Endothelial cell (in vitro differentiated cells): ENCODE measurements around the gene MACC1. TPM values are rescaled to one million over a fixed set of nuclear protein-coding genes. Genes with fewer than 3 reads are reported as not detected.

Source experiments
- DNase-seq: peaks from one replicate; pipeline ENCODE4 v3.0.0; 2021; ENCODE audit warnings: low spot score
- H3K27ac Mint-ChIP-seq: one replicate; pipeline ENCODE4 v1.8.0; 2021; ENCODE audit warnings: mixed read lengths, inconsistent platforms; ENCODE audit not compliant: unreplicated experiment
- H3K27me3 Mint-ChIP-seq: one replicate; pipeline ENCODE4 v1.8.0; 2021; ENCODE audit warnings: mild to moderate bottlenecking, moderate library complexity, mixed read lengths, inconsistent platforms; ENCODE audit not compliant: unreplicated experiment
- H3K36me3 Mint-ChIP-seq: one replicate; pipeline ENCODE4 v1.8.0; 2021; ENCODE audit warnings: mild to moderate bottlenecking, low read depth, mixed read lengths, inconsistent platforms; ENCODE audit not compliant: unreplicated experiment
- H3K4me1 Mint-ChIP-seq: one replicate; pipeline ENCODE4 v1.8.0; 2021; ENCODE audit warnings: mild to moderate bottlenecking, mixed read lengths, inconsistent platforms; ENCODE audit not compliant: unreplicated experiment
- H3K4me3 Mint-ChIP-seq: one replicate; pipeline ENCODE4 v1.8.0; 2021; ENCODE audit warnings: mild to moderate bottlenecking, mixed read lengths, inconsistent platforms; ENCODE audit not compliant: unreplicated experiment
- H3K9me3 Mint-ChIP-seq: one replicate; pipeline ENCODE4 v1.8.0; 2021; ENCODE audit warnings: mixed read lengths, inconsistent platforms; ENCODE audit not compliant: unreplicated experiment
- total RNA-seq: library from RNA; stranded (reverse); fragmentation: NEBNext Ultra II Directional; extraction: Animal tissue kit (Norgen Biotek cat#: 25700); gene quantifications from one replicate; pipeline ENCODE4 v1.2.1, GENCODE V29; 2021; ENCODE audit not compliant: unreplicated experiment
- TF ChIP-seq, protein P1 (sequence below): fragments of 200-600 bp; sonication (generic); IDR thresholded peaks from one replicate; pipeline ENCODE4 v1.5.0; 2021; ENCODE audit warnings: antibody characterized with exemption; ENCODE audit not compliant: unreplicated experiment

Gene MACC1
- total RNA-seq, 1 donor from 2014 or later, result 0.69 TPM

GRCh38 chr7:20220293-20220761 lies 3.1 kb upstream of the MACC1 start:
- Mint-ChIP-seq H3K4me3 (no peak overlapping the region), H3K27ac (peak overlapping the region; percentile 82), H3K4me1 (peaks cover 11% of the 10 kb centered on the region), H3K9me3 (no peaks in the 10 kb centered on the region), H3K27me3 (peaks cover 1% of the 10 kb centered on the region), H3K36me3 (no peaks in the 10 kb centered on the region)
- DNase-seq, result no peak
- TF ChIP-seq, protein P1, sequence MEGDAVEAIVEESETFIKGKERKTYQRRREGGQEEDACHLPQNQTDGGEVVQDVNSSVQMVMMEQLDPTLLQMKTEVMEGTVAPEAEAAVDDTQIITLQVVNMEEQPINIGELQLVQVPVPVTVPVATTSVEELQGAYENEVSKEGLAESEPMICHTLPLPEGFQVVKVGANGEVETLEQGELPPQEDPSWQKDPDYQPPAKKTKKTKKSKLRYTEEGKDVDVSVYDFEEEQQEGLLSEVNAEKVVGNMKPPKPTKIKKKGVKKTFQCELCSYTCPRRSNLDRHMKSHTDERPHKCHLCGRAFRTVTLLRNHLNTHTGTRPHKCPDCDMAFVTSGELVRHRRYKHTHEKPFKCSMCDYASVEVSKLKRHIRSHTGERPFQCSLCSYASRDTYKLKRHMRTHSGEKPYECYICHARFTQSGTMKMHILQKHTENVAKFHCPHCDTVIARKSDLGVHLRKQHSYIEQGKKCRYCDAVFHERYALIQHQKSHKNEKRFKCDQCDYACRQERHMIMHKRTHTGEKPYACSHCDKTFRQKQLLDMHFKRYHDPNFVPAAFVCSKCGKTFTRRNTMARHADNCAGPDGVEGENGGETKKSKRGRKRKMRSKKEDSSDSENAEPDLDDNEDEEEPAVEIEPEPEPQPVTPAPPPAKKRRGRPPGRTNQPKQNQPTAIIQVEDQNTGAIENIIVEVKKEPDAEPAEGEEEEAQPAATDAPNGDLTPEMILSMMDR, result no peak

DNA sequence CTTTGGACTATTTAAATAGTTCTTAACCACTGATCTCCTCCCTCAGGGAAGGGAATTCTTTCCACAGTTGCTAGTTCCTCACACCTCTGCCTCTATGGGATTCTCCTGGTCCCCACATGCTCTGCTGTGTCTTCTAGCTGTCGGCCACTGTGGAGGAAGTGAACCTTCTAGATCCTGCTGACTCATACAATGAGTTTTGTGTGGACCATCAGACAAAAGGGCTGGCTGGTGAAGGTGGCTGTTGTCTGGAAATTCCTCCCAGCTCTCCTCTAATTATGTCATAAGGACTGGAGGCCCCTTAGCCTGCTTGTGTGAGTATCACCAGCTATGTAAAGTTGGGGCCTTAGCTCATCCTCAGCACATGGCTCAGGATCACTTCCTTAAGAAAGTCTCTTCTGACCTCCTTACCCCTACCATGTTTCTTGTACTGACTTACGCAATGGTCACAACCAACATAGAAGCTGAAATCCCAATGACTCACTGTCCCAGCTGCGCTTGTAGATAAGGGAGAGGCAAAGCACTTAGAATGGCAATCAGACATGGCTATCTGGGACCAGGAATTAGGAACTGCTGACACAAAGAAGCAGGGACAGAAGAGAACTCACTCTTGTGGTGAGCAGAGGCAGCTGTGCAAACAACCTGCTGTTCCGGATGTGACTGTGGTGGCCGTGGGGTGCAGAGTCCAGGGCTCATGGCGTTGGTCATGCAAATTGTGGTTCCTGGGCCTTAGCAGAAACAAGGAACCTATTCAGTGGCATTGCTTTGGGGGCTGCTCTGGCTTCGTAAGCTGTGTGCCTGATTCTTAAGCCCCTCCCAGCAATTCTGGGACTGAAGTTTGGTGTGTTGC lies 2.5 kb upstream of the MACC1 start:
- no peaks in the 10 kb centered on the region for H3K9me3 Mint-ChIP-seq
- TF ChIP-seq, protein P1, result no peak
- H3K4me3 Mint-ChIP-seq, result no peak overlapping the region
- H3K27me3 Mint-ChIP-seq, result peaks cover 1% of the 10 kb centered on the region
- H3K4me1 Mint-ChIP-seq, result peaks cover 13% of the 10 kb centered on the region
- peak overlapping the region; percentile 89 for H3K27ac Mint-ChIP-seq
- no peaks in the 10 kb centered on the region for H3K36me3 Mint-ChIP-seq
- peak; percentile 52 for DNase-seq

DNA sequence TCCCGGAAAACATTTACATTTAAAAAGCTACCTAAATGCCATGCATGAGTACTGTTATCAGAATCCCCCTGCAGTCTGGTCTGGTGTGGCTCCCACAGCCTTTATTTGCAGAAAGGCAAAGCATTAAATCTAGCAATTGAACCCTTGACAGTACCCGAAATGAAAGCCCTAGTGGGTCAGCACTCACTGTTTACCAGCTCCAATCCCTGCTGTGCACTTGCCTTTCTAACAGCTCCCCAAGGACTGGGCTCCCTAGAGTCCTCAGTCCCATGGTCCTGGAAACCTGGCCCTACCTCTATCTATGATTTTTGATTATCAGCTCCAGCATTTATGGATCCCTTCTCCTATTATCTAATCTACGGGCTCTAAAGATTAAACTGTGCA lies 1.9 kb upstream of the MACC1 start:
- Mint-ChIP-seq H3K9me3 (no peaks in the 10 kb centered on the region), H3K4me1 (peaks cover 13% of the 10 kb centered on the region), H3K27ac (peak overlapping the region; percentile 89), H3K36me3 (no peaks in the 10 kb centered on the region), H3K27me3 (peaks cover 1% of the 10 kb centered on the region), H3K4me3 (no peak overlapping the region)
- TF ChIP-seq, protein P1, result no peak
- no peak for DNase-seq

DNA sequence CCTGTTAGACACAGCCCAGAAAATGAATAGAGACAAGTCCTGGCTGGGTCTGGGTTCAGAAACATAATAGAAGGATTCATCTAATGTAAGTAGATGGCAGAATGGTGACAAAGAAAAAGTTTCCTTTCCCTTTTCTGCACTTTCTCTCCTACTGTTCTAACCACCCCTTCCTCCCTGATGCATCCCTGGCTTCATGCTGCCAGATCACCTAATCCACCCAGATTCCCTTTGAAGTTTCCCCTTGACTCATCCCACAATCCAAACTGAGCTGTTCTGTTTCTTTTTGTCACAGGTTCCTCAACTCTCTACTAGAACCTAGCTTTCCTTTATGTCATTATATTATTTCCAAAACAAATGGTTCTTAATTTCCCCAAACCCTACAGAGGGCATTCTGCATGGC lies 1.1 kb upstream of the MACC1 start:
- H3K27me3 Mint-ChIP-seq, result peaks cover 1% of the 10 kb centered on the region
- TF ChIP-seq, protein P1, result no peak
- peaks cover 13% of the 10 kb centered on the region for H3K4me1 Mint-ChIP-seq
- H3K36me3 Mint-ChIP-seq, result no peaks in the 10 kb centered on the region
- no peaks in the 10 kb centered on the region for H3K9me3 Mint-ChIP-seq
- H3K27ac Mint-ChIP-seq, result peak overlapping the region; percentile 37
- no peak for DNase-seq
- no peak overlapping the region for H3K4me3 Mint-ChIP-seq

GRCh38 chr7:20216406-20217036 lies 663 bp downstream of the MACC1 start:
- Mint-ChIP-seq H3K4me3 (no peak overlapping the region), H3K4me1 (peaks cover 13% of the 10 kb centered on the region)

More at GRCh38 chr7:20216406-20217036, 663 bp downstream of the MACC1 start:
- Mint-ChIP-seq H3K27me3 (peaks cover 1% of the 10 kb centered on the region), H3K27ac (no peak overlapping the region), H3K9me3 (no peaks in the 10 kb centered on the region), H3K36me3 (no peaks in the 10 kb centered on the region)
- TF ChIP-seq, protein P1, result no peak
- no peak for DNase-seq
